ENCODE data around the gene PLXNA4.

Gene PLXNA4

GRCh38 chr7:132592936-132593335 is 16.7 kb upstream of the PLXNA4 start:
- DNase-seq (ENCODE audit: low read depth in 4 of 4, low spot score in 1 of 4): no peak

- no peak for DNase-seq (ENCODE audit: low read depth in 4 of 4, low spot score in 1 of 4)
Measured at GRCh38 chr7:132592231-132592920, 16.1 kb upstream of the PLXNA4 start.

GRCh38 chr7:132590162-132590561 is 13.9 kb upstream of the PLXNA4 start:
- no peak for DNase-seq (ENCODE audit: low read depth in 4 of 4, low spot score in 1 of 4)

GRCh38 chr7:132588596-132588995 is 12.3 kb upstream of the PLXNA4 start:
- DNase-seq (ENCODE audit: low read depth in 4 of 4, low spot score in 1 of 4): no peak

- DNase-seq (ENCODE audit: low read depth in 4 of 4, low spot score in 1 of 4): no peak
Measured at GRCh38 chr7:132584796-132585494, 8.7 kb upstream of the PLXNA4 start.

GRCh38 chr7:132581431-132581830 is 5.2 kb upstream of the PLXNA4 start:
- no peak for DNase-seq (ENCODE audit: low read depth in 4 of 4, low spot score in 1 of 4)

- peak; percentile 35 to 57 (median 44) for DNase-seq (ENCODE audit: low read depth in 4 of 4, low spot score in 1 of 4)
Measured at GRCh38 chr7:132580717-132581285, 4.5 kb upstream of the PLXNA4 start.

GRCh38 chr7:132580277-132580676 is 4.0 kb upstream of the PLXNA4 start:
- DNase-seq (ENCODE audit: low read depth in 4 of 4, low spot score in 1 of 4): no peak

GRCh38 chr7:132579260-132579899 is 3.1 kb upstream of the PLXNA4 start:
- no peak for DNase-seq (ENCODE audit: low read depth in 4 of 4, low spot score in 1 of 4)

- DNase-seq (ENCODE audit: low read depth in 4 of 4, low spot score in 1 of 4): no peak
Measured at GRCh38 chr7:132578826-132579225, 2.6 kb upstream of the PLXNA4 start.

- DNase-seq (ENCODE audit: low read depth in 4 of 4, low spot score in 1 of 4): no peak
Measured at GRCh38 chr7:132578050-132578370, 1.7 kb upstream of the PLXNA4 start.

- DNase-seq (ENCODE audit: low read depth in 4 of 4, low spot score in 1 of 4): peak in 1 of 4 experiments; percentile 8
Measured at GRCh38 chr7:132577206-132578049, 1.2 kb upstream of the PLXNA4 start.

- no peak for DNase-seq (ENCODE audit: low read depth in 4 of 4, low spot score in 1 of 4)
Measured at GRCh38 chr7:132576721-132577085, 433 bp upstream of the PLXNA4 start.

- DNase-seq (ENCODE audit: low read depth in 4 of 4, low spot score in 1 of 4): no peak
Measured at GRCh38 chr7:132575419-132575981, 770 bp downstream of the PLXNA4 start.

- no peak for DNase-seq (ENCODE audit: low read depth in 4 of 4, low spot score in 1 of 4)
Measured at GRCh38 chr7:132574223-132574622, 2.0 kb downstream of the PLXNA4 start.

GRCh38 chr7:132573251-132573955 is 2.9 kb downstream of the PLXNA4 start:
- DNase-seq (ENCODE audit: low read depth in 4 of 4, low spot score in 1 of 4): no peak

- DNase-seq (ENCODE audit: low read depth in 4 of 4, low spot score in 1 of 4): no peak
Measured at GRCh38 chr7:132572526-132572925, 3.7 kb downstream of the PLXNA4 start.

- no peak for DNase-seq (ENCODE audit: low read depth in 4 of 4, low spot score in 1 of 4)
Measured at GRCh38 chr7:132571970-132572369, 4.3 kb downstream of the PLXNA4 start.

- DNase-seq (ENCODE audit: low read depth in 4 of 4, low spot score in 1 of 4): no peak
Measured at GRCh38 chr7:132569884-132570614, 6.2 kb downstream of the PLXNA4 start.

- DNase-seq (ENCODE audit: low read depth in 4 of 4, low spot score in 1 of 4): no peak
Measured at GRCh38 chr7:132568962-132569361, 7.3 kb downstream of the PLXNA4 start.

Measured in stimulated activated CD4-positive, alpha-beta T cell treated with anti-CD3 and anti-CD28 coated beads, Interleukin-1b, Interleukin-23, amount 100 ng/mL, for 24 hours (primary cell).